NCI-H2107 (cell line): Measurements from ENCODE around the gene LEMD1.

Experiments
- DNase-seq: peaks from one replicate; lab custom pipeline; 2025; lab: John Stamatoyannopoulos, UW

The LEMD1 gene

DNA sequence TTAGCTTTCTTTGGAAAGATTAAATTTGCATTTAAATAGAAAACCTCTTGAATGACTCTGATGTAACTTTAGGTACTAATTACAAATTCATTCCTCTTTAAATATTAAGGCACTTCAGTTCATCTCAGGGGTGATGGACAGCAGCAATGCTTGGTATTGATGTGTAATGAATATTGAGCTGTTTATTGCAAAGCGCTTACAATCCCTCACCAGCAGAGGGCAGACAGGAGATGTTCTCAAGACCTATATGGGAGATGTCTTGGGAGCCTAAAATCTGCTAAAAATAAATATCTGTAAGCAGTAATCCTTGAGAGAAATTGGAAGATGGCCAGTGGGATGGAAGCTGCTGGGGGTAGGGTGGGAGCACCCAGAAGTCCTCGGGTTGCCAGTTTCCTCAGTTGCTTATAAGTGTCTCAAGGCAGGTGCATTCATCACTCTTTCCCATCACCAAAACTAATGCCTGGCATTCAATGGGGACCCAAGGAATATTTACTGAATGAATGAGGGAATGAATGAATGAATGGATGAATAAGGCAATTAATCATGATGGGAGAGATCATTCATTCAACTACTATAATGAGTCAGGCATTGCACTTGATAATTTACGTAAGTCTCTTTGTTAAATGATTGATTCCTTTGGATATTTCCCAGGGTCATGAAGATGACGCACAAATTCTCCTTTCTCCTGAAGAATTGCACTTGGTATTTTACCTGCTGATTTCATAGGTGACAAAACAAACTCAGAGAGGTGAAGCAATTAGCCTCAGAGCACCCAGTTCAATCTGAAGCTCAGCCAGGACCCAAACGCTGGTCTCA lies 67.4 kb downstream of the LEMD1 start:
- peak; percentile 22 for DNase-seq

GRCh38 chr1:205353612-205354011 lies 68.2 kb downstream of the LEMD1 start:
- DNase-seq, result no peak

- DNase-seq, result no peak
These were observed 68.7 kb downstream of the LEMD1 start for GRCh38 chr1:205353191-205353590.

DNA sequence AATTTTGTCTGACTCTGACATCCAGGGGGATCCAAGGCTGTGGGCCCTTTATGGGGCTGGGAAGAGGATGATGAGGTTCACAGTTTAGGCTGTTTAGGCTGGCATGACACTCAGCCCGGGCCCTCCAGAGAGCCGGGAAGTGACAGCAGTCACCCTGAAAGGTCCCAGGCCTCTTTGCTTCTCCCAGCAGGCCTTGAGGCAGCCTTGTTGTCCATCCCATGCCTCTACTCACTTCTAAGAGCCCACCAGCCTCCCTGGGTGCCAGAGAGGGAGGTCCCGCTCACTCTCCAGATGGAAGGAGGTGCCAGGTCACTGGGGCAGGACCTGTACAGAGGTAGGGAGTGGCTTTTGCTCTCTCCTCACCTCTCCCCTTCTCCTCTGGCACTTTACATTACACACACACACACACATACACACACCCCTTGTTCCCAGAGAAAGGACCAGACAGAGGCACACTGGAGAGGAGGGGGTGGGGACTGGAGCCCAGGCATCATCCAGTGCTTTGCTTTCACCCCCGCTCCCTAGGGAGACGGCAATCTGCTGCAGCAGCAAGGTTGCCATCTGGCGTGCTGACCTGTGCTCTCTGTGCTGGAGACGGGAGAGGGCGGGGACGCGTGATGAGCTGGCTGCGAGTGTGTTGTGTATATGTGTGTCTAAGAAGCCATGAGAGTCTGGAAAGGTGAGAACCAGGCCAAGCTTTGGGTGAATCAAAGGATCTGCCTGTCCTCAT lies 69.7 kb downstream of the LEMD1 start:
- DNase-seq, result peak; percentile 90

DNA sequence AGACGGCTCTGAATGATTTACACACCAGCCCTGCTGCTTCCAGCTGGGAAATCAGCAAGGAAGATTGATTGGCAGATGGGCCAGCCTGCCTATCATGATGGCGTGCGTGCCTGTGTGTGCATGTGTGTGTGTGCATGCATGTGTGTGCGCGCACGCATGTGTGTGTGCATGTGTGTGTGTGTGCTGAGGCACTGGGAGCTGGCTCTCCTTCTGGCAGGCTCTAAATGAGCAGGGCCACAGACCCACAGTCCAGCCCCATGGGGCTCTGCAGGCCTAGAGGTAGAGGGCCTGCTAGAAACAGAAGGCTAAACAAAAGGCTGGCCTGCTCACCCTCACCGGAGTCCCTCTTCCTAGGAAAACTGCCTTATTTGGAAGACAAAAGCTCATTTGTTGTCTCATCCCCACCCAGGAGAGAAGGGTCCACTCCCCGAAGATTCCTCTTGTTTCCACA lies 71.1 kb downstream of the LEMD1 start:
- DNase-seq, result no peak

- no peak for DNase-seq
These were observed 71.7 kb downstream of the LEMD1 start for GRCh38 chr1:205350124-205350523.

DNA sequence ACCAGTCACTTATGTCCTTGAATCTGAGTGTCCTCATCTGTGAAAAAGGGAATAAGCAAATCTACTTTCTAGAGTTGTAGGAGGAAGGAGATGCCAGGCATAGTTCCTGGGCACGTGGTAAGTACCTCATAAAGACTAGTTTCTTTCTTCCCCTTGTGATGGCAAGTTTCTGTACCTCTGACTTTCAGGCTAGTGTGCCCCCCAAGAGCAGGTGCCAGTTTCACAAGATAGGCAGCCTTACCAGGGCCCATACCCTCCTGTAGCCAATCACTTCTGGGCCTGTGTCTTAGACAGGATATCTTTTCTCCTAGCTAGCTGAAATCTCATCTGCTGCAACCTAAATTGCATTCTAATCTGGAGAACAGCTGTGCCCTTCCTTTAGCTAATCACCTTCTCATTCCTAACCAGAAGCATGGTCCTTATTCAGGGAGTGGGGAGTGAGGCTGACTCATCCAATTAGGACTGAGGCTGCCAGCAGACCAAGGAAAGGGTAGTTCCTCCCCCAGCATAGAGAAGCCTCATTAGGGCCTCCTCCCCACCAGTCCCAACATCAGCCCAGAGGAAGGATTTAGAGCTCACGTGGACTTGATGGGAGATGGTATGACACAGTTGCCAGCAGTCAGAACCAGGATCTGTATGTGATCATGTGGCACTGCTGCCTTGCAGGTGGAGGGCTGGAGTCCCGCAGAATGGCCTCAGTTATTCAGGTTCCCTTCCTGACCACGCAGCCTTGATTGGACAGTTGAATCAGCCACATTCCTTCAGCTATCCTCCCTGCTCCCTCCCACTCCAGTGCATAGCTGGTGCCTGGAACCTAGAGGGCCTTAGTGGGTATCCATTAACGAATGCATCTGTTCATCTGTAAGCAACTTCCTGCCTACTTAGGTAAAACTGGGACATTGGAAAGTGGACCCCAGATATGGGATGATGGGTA lies 73.0 kb downstream of the LEMD1 start:
- no peak for DNase-seq

DNA sequence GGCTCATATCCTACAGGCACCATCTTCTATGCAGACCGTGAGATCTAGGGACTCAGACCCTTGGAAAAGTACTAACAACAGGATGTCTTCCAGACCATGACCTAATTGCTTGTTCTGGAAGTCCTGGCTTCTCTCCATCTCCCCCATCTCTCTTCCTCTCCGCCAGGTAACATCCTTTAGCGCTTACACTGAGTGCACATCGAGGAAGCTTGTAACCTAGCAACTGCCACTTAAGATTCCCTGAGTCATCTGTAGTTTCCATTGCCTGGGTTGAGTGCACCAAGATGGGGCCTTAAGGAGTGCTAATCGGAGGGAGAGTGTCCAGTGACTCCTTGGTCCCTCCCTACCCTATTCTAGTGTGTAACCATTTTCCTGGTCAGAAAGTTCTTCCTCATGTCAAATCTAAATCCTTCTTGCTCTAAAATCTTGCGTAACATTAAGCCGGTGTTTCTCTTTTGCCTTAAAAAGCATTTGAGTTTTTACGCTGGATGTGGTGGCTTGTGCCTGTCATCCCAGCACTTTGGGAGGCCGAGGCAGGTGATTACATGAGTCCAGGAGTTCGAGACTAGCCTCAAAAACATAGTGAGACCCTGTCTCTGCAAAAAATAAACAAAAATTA lies 74.8 kb downstream of the LEMD1 start:
- no peak for DNase-seq

- DNase-seq, result no peak
These were observed 76.1 kb downstream of the LEMD1 start for GRCh38 chr1:205345761-205346160.

DNA sequence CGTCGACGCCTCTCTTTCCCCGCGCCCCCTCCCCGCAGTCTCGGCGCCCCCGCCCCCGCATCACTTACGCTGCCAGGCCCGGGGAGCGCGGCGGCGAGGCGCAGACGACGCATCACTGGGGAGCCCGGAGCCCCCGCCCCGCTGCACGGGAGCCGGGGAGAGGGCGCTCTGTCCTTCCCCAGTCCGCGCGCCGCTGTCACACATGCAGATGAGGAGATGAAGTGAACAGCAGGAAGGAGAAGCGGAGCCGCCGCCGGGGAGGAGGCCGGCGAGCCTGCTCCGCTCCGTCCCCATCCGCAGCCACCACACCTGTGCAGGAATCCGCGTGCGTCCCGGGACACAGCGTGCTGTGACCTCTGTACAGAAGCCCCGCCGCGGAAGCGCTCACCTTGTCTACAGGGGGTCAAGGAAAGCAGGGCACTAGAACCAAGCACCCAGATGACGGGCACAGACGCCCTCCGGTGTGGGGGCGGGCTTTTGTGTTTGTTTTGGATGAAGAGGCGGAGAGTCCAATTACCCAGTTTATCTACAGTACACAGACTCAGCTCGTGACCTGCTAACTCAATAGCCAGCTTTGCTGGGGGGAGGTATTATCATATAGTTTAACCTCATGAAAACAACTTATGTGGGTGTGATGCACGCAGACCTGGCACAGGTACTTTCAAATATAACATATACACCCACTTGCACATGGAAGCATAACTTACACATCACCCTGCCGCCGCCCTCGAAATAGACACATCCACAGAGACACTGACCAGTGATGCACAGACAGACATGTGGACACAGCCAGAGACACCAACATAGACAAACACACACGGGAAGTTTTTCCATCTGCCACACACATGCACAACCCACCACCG lies 77.6 kb downstream of the LEMD1 start:
- no peak for DNase-seq

DNA sequence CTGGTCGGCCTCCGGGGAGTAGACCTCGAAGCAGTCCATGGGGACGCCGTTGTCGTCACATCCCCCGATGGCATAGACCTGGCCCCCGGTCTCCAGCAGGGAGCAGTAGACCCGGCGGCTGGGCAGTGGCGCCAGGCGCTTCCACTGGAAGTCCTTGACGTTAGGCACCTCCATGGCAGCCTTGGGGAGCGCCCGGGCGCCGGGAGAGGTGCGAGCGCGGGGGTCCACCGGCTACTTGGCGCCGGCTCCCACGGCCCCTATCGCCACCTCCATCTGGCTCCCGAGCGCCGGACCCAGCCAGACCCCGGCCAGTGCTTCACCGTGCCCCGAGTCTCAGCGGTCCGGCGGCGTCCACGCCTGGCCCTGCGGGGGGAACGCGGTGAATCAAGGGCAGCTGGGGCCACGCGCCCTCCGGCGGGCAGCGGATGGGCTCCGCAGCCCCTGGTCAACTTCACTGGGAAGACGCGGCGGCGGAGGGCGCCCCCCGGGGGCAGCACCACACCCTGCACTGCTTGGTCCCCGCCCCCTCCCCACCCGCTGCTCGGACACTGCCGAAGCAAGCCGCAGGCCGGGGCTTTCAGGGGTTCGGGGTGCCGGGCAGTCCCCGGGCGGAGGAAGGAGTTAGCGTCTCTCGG lies 78.3 kb downstream of the LEMD1 start:
- no peak for DNase-seq

DNA sequence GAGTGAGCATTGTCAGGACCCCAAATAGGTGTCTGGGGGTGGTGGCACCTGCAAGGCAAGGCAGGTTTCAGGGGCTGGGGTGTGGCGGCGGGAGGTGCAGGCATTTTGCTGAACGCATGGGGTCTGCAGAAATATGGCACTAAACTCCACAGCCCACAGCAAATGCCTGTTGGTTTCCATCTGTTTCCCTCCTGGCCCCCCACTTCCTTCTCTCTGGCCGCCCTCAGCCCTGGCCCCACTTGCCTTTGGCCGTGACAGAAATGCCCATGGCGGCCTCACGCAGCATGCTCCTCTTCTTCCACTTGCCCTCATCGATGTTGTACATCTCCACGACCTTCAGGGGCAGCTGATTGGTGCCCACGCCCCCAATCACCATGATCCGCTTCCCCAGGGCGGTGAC lies 78.9 kb downstream of the LEMD1 start:
- no peak for DNase-seq

DNA sequence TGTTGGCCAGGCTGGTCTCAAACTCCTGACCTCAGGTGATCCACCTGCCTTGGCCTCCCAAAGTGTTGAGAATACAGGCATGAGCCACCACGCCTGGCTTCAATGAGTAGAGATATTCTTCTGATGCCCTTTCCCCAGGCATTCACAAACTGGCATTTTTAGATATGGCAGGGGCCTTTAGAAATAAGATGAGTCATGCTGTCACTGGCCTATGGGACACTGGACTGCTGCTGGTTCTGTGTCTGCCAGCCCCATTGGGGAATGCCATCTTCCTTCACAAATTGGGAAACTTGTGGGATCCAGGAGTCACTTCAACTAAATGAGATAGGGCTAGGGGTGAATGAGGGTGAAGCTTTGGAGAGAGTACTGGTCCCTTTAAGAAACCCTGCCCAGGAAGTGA lies 81.2 kb downstream of the LEMD1 start:
- DNase-seq, result no peak

DNA sequence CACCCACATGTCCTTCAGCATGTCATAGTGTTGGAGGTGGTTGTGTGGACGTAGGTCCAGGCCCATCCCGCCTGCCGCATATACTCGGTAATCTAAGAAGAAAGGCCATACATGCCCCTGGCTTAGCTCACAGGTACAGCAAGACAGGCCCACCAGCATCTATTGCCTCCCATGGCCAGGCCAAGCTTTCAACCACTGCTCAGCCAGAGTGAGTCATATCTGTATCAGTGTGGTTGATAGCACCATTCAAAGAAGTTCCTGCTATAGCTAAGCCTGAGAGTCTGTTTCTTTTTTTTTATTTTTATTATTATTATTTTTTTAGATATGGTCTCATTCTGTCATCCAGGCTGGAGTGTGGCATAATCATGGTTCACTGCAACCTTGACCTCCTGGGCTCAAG lies 82.1 kb downstream of the LEMD1 start:
- DNase-seq, result no peak

GRCh38 chr1:205339197-205339702 lies 82.6 kb downstream of the LEMD1 start:
- DNase-seq, result no peak

GRCh38 chr1:205338011-205338410 lies 83.8 kb downstream of the LEMD1 start:
- no peak for DNase-seq

DNA sequence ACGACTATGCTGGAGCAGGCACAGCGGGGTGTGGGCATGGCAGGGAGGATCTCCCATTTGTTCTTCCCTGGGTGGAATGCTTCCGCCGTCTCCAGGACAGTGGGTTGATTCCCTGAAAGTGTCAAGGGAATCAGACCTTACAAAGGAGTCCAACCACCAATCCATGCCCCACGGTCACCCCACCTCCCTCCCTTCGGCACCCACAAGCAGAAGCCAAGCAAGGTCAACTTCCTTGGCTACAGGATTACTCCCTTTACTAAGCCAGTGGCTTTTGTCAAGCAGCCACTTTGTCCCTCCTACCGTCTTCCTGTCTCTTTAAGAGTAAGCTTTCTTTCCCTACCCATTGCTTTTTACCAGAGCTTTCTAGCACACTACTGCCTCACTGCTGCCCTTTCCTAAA lies 84.4 kb downstream of the LEMD1 start:
- DNase-seq, result no peak

GRCh38 chr1:205335692-205336091 lies 86.2 kb downstream of the LEMD1 start:
- peak; percentile 63 for DNase-seq

- DNase-seq, result no peak
These were observed 89.7 kb downstream of the LEMD1 start for GRCh38 chr1:205332015-205332791.
